Measurements from ENCODE around the gene LMOD1.
A peak's percentile ranks its signal among the peaks of the same experiment; 100 is the strongest.
"Not testable (repeated sequence)": the region's sequence is repeated elsewhere in the genome, so short reads cannot be mapped to it uniquely, and the experiment has no call there.

Gene LMOD1

DNA sequence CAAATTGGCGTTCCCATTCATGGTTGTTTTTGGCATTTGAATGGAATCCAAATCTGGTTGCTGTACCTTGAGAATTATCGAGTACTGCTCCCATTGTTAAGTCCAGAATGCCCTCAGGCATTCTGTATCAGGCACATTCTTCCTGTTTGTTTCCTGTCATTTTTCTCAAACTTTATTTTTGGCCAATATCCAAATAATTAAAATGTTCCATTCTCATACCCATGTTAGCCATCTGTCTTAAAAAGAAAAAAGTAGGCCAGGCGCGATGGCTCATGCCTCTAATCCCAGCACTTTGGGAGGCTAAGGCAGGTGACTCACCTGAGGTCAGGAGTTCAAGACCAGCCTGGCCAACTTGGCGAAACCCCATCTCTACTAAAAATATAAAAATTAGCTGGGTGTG, 86.9 kb downstream of the LMOD1 start:
- no peak for DNase-seq (ENCODE audit: low read depth)

DNA sequence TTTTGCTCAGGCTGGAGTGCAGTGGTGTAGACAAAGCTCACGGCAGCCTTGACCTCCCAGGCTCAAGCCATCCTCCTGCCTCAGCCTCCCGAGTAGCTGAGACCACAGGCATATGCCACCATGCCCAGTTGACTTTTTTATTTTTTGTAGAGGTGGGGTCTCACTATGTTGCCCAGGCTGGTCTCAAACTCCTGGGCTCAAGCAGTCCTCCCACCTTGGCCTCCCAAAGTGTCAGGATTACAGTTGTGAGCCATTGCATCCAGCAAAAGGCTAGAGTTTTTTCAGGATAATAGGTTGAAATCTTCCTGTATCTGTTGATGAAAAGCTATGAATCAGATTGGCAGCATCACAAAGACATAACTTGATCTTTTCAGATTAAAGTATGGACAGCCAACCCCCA, 89.6 kb downstream of the LMOD1 start:
- DNase-seq (ENCODE audit: low read depth): not testable (repeated sequence)

DNA sequence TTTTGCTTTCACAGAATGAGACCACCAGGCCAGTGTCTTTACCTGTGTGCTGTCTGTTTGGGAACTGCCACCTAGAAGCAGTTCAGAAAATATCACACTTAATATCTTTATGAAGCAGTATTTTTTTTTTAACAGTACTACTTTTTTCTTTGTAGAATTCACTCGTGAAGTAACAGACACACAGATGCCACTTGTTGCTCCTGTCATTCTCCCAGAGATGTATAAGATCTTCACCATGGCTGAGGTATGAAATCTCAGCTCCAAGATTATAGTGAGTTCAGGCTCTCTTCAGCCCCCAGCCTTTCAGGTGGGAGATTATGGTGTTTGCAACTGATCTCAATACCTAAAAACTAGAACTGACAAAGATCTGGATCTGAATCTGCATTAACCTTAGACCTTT, 94.4 kb downstream of the LMOD1 start:
- DNase-seq (ENCODE audit: low read depth): no peak

DNA sequence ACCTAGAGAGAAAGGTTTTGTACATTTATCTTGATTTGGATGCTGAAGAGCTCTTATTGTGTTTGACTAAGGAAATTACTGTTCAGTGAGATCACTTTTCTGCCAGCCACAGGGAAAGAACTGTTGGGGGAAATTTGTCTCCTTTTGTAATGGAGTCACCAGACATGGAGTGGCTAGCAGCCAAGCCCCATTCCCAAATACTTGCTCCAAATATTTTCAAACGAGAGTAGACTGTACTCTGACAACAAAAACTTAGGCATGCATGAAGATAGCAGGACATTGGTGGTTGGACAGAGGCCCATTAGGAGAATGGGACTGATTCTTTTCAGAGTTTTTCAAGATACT, 96.3 kb downstream of the LMOD1 start:
- DNase-seq (ENCODE audit: low read depth): peak; percentile 77

DNA sequence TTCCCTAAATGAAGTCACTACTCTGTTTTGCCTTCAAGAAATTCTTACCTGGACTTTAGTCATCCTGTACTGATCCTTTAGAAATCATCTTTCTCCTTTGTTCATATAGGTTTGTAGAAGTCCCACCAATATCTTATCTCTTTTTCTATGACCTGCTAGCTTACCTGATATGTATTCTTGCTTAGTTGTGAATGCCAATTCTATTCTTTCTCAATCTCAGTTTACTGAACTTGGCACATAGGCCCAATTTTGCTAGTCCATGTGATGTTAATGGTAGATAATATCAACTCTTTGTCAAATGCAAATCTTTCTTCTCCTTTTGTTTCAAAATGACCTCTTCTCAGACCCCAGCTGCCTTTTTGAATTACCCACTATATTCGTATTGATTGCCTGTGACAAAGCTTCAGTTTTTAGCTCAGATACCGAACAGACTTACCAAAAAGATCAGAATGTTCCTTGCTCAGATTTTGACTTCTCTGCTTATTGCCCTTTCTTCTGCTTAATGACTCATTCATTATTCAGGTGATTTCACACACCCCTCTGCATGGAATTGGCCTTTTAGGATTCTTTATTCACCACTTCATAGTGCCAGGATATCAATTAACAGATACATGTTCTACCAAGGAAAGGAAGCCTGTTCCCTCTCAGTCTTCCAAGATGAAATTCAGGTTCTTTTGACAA, 96.8 kb downstream of the LMOD1 start:
- DNase-seq (ENCODE audit: low read depth): no peak

DNA sequence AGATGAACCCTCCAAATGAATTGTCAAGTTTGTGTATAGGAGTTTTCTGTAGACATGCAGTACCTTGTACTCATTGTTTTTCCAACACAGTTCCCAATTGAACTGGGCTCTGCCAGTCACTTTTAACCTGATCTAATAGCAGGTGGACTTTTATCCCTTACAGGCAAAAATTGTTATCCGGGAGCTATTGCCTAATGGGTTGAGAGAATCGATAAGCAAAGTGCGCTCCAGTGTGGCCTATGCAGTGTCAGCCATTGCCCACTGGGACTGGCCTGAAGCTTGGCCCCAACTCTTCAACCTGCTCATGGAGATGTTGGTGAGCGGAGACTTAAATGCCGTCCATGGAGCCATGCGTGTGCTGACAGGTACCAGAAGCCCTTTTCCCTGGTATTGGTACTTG, 98.1 kb downstream of the LMOD1 start:
- no peak for DNase-seq (ENCODE audit: low read depth)

DNA sequence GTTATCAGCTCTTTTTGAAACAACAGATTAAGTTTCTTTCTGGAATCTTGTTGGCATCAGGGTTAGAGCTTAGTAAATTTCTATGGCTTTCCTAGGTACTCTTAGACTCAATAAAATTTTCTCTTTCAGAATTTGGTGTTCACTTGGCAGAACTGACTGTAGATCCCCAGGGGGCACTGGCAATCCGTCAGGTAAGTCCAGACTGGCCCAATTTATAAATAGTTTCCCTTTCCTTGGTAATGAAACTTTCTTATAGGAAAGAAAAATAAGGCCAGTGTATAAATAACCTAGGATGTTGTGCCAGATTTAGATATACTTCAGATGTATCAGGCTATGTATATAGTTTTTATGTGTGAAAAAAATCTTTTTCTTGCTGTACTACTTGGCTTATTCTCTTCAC, 99.2 kb downstream of the LMOD1 start:
- no peak for DNase-seq (ENCODE audit: low read depth)

Measured in HS-5 (cell line).